ENCODE measurements around the gene ASCL1. TPM values are rescaled to one million over a fixed set of nuclear protein-coding genes. Genes with fewer than 3 reads are reported as not detected.

Gene ASCL1
- total and polyA plus RNA-seq, 10 of the 15 experiments (the other 5 are each of a cell fraction or from before 2014, with no cell fraction given) = 10.6 to 61.1 (median 20.5) TPM

DNA sequence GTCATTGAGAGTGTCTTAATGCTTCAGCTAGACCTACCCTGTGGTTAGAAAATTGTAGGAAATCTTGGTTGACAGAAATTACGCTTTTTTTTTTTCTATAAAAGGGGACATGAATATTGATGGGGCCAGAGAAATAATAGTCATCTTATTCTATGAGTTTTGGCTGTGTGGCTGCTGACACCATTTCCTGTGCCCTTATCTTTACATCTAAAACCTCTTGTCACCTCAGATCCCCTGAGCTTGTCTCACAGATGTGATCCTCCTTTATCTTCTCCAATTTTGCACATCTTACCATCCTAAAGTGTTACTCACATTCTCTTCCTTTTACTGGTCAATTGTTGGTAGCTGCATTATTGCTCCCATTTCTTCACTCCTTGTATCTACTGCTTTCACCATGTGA lies 36.1 kb downstream of the ASCL1 start (continued):
- TF ChIP-seq RAD51 (IDR thresholded peaks at IDR 0.05) = no peak

DNA sequence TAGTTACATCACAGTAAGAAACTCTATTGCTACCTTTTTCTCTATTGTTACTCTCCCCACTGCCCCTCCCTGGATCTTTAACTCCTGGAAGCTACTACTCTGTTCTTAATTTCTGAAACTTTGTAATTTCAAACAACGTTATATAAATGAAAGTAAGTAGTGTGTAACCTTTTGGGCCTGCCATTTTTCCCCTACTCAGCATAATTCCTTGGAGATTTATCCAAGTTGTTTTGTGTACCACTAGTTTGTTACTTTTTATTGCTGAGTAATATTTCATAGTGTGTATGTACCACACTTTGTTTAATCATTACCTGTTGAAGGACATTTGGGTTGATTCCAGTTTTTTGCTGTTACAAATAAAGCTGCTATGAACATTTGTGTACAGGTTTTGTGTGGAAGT lies 37.9 kb downstream of the ASCL1 start:
- Histone ChIP-seq H3K4me3 (no peak overlapping the region), H3K9me3 (replicated peaks; ENCODE audit: control insufficient read depth, insufficient read depth, low read length) (peaks cover 6% of the 10 kb centered on the region; the same call in 2 of the 3 replicates), H3K4me1 (ENCODE audit: control insufficient read depth, insufficient read depth, low read length) (no peaks in the 10 kb centered on the region; the same call in 1 of the 2 replicates), H3K9ac (ENCODE audit: control insufficient read depth, insufficient read depth, low read length) (no peak overlapping the region), H3K36me3 (ENCODE audit: control insufficient read depth in 2 of 2, insufficient read depth in 2 of 2, low read length in 1 of 2) (no peaks in the 10 kb centered on the region), H3K79me2 (ENCODE audit: control insufficient read depth, insufficient read depth, low read length) (no peaks in the 10 kb centered on the region), H4K20me1 (ENCODE audit: control insufficient read depth, insufficient read depth) (no peaks in the 10 kb centered on the region), H3K4me2 (ENCODE audit: control insufficient read depth, insufficient read depth) (no peak overlapping the region), H2AFZ (ENCODE audit: control insufficient read depth, low read depth, low read length) (no peak overlapping the region), H3K27ac (ENCODE audit: control insufficient read depth, insufficient read depth) (no peak overlapping the region), H3K27me3 (replicated peaks in 1 of 2; ENCODE audit: control insufficient read depth in 2 of 2, insufficient read depth in 2 of 2, low read length in 1 of 2) (no peaks in the 10 kb centered on the region)
- intact Hi-C loops (cut with micrococcal nuclease; ENCODE audit: unreplicated experiment) (no loop called here), in situ Hi-C loops (cut with MboI) (no loop called here)
- DNase-seq (ENCODE audit: low read depth, low spot score) = no peak
- RAD21 ChIA-PET (ENCODE audit: unreplicated experiment) = no interaction called here
- no peak for ATAC-seq
- SMC1A ChIA-PET (ENCODE audit: uncharacterized antibody, unreplicated experiment) = interaction anchor here (1.4 kb wide), 1 partner anchor 106 kb away, joined by 5 read pairs; no protein-coding TSS in a partner anchor
- CTCF ChIA-PET = no interaction called here
- POLR2A ChIA-PET = no interaction called here
- no TSS peak for BruUV-seq (replicated peaks)
- TF ChIP-seq, protein P1, sequence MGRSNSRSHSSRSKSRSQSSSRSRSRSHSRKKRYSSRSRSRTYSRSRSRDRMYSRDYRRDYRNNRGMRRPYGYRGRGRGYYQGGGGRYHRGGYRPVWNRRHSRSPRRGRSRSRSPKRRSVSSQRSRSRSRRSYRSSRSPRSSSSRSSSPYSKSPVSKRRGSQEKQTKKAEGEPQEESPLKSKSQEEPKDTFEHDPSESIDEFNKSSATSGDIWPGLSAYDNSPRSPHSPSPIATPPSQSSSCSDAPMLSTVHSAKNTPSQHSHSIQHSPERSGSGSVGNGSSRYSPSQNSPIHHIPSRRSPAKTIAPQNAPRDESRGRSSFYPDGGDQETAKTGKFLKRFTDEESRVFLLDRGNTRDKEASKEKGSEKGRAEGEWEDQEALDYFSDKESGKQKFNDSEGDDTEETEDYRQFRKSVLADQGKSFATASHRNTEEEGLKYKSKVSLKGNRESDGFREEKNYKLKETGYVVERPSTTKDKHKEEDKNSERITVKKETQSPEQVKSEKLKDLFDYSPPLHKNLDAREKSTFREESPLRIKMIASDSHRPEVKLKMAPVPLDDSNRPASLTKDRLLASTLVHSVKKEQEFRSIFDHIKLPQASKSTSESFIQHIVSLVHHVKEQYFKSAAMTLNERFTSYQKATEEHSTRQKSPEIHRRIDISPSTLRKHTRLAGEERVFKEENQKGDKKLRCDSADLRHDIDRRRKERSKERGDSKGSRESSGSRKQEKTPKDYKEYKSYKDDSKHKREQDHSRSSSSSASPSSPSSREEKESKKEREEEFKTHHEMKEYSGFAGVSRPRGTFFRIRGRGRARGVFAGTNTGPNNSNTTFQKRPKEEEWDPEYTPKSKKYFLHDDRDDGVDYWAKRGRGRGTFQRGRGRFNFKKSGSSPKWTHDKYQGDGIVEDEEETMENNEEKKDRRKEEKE (IDR thresholded peaks at IDR 0.05) = no peak
- TF ChIP-seq, protein P2, sequence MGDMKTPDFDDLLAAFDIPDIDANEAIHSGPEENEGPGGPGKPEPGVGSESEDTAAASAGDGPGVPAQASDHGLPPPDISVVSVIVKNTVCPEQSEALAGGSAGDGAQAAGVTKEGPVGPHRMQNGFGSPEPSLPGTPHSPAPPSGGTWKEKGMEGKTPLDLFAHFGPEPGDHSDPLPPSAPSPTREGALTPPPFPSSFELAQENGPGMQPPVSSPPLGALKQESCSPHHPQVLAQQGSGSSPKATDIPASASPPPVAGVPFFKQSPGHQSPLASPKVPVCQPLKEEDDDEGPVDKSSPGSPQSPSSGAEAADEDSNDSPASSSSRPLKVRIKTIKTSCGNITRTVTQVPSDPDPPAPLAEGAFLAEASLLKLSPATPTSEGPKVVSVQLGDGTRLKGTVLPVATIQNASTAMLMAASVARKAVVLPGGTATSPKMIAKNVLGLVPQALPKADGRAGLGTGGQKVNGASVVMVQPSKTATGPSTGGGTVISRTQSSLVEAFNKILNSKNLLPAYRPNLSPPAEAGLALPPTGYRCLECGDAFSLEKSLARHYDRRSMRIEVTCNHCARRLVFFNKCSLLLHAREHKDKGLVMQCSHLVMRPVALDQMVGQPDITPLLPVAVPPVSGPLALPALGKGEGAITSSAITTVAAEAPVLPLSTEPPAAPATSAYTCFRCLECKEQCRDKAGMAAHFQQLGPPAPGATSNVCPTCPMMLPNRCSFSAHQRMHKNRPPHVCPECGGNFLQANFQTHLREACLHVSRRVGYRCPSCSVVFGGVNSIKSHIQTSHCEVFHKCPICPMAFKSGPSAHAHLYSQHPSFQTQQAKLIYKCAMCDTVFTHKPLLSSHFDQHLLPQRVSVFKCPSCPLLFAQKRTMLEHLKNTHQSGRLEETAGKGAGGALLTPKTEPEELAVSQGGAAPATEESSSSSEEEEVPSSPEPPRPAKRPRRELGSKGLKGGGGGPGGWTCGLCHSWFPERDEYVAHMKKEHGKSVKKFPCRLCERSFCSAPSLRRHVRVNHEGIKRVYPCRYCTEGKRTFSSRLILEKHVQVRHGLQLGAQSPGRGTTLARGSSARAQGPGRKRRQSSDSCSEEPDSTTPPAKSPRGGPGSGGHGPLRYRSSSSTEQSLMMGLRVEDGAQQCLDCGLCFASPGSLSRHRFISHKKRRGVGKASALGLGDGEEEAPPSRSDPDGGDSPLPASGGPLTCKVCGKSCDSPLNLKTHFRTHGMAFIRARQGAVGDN (IDR thresholded peaks at IDR 0.05) = no peak
- no peak for TF ChIP-seq TCF3 (IDR thresholded peaks at IDR 0.05; ENCODE audit: borderline replicate concordance, insufficient read depth, low read depth, low read length)
- WGBS (ENCODE audit: insufficient coverage, insufficient replicate concordance, low lambda C conversion rate, missing lambda C conversion rate) = 77% methylated on average over 1 of the region's 1 CpG
- FAIRE-seq = no peak

Other genes with a start within 250 kb of the ASCL1 start
- gene PAH, start 40.4 kb upstream of the ASCL1 start, total RNA-seq (2014; rRNA removed) = 0.28 and 0.38 TPM in 2 replicates
- gene PAH, start 40.4 kb upstream of the ASCL1 start, total RNA-seq (2014; rRNA removed; fragmentation: Illumina TruSeq; extraction: Trizol) = 0.27 and 0.37 TPM in 2 replicates
- gene PAH, start 40.4 kb upstream of the ASCL1 start, total RNA-seq (2021) = 1.0 and 1.9 TPM in 2 replicates
- gene PAH, start 40.4 kb upstream of the ASCL1 start, polyA plus RNA-seq (2011; rRNA removed) = 1.5 and 2.9 TPM in 2 replicates
- gene PAH, start 40.4 kb upstream of the ASCL1 start, polyA plus RNA-seq (2014; fragmentation: Illumina TruSeq; extraction: Trizol) = 0.24 and 4.8 TPM in 2 replicates
- gene PAH, start 40.4 kb upstream of the ASCL1 start, polyA plus RNA-seq (2014; fragmentation: Nextera tagmentation; extraction: Ambion mirVana) = under 1 TPM; 0.20 to 0.31 TPM
- gene PAH, start 40.4 kb upstream of the ASCL1 start, polyA plus RNA-seq (2014; rRNA removed) = 0.34 and 0.55 TPM in 2 replicates
- under 1 TPM in 1 of 2 experiments, not detected in 1; 0.60 TPM for gene PAH, start 40.4 kb upstream of the ASCL1 start, polyA plus RNA-seq (2016; fragmentation: Nextera tagmentation; extraction: Ambion mirVana)